SK-N-SH (cell line): ENCODE measurements around the gene B4GALNT4. TPM values are rescaled to one million over a fixed set of nuclear protein-coding genes. Genes with fewer than 3 reads are reported as not detected.

Experiments
- CTCF ChIA-PET: fragments of 300-600, 350-600 bp; formaldehyde crosslinking; extraction: SDS; loops from one replicate; lab custom pipeline; 2021; lab: Yijun Ruan, JAX
- POLR2A ChIA-PET: fragments of 350-600 bp; sonication (Branson Sonifier 250); formaldehyde crosslinking; extraction: SDS; loops from one replicate; lab custom pipeline; 2020; ENCODE audit warnings: antibody characterized with exemption, inconsistent platforms; lab: Yijun Ruan, JAX
- DNase-seq: peaks from one replicate; pipeline ENCODE4 v3.0.0; 2012
- H2AFZ ChIP-seq: fragments of 200-600 bp; sonication (generic); 2 replicates; pipeline ENCODE4 v1.8.1; 2016; ENCODE audit warnings: antibody characterized with exemption, mild to moderate bottlenecking, low read depth
- H3F3A ChIP-seq: fragments of 200-600 bp; sonication (generic); replicated peaks from 2 replicates; pipeline ENCODE3; 2016; ENCODE audit warnings: antibody characterized with exemption, mild to moderate bottlenecking; ENCODE audit not compliant: insufficient read depth
- H3K27ac ChIP-seq, 2 experiments: fragments of 200-500 bp in 1 of 2; fragments of 200-600 bp in 1 of 2; sonication (Bioruptor generic) in 1 of 2; sonication (generic), shearing (Covaris generic) in 1 of 2; 2 replicates each; pipeline versions ENCODE4 v1.5.1 to v1.6.1; 2014 to 2016; ENCODE audit warnings: low read depth in 2 of 2, inconsistent platforms in 1 of 2, low read length in 1 of 2, mild to moderate bottlenecking in 1 of 2, mixed read lengths in 1 of 2
- H3K27me3 ChIP-seq: fragments of 200-600 bp; sonication (generic), shearing (Covaris generic); 2 replicates; pipeline ENCODE4 v1.6.1; 2016; ENCODE audit warnings: mixed run types; ENCODE audit not compliant: insufficient read depth
- H3K36me3 ChIP-seq, 2 experiments: fragments of 200-500 bp in 1 of 2; fragments of 200-600 bp in 1 of 2; sonication (Bioruptor generic) in 1 of 2; sonication (generic) in 1 of 2; replicated peaks in 1 of 2; 2 replicates each; pipeline versions ENCODE3 to v1.5.1; 2014 to 2016; ENCODE audit warnings: low read length in 1 of 2, mild to moderate bottlenecking in 1 of 2; ENCODE audit not compliant: insufficient read depth in 2 of 2, control insufficient read depth in 1 of 2
- H3K4me1 ChIP-seq, 2 experiments: fragments of 200-500 bp in 1 of 2; fragments of 200-600 bp in 1 of 2; sonication (Bioruptor generic) in 1 of 2; sonication (generic), shearing (Covaris generic) in 1 of 2; 2 replicates each; pipeline versions ENCODE4 v1.5.1 to v1.6.1; 2014 to 2016; ENCODE audit warnings: low read depth in 1 of 2, low read length in 1 of 2, mixed run types in 1 of 2; ENCODE audit not compliant: insufficient read depth in 2 of 2, control insufficient read depth in 1 of 2
- H3K4me2 ChIP-seq: fragments of 200-600 bp; sonication (generic), shearing (Covaris generic); 2 replicates; pipeline ENCODE4 v1.6.1; 2017; ENCODE audit warnings: mixed run types
- H3K4me3 ChIP-seq, 2 experiments: fragments of 200-500 bp in 1 of 2; fragments of 200-600 bp in 1 of 2; sonication (Bioruptor generic) in 1 of 2; sonication (generic), shearing (Covaris generic) in 1 of 2; 2 replicates each; pipeline versions ENCODE4 v1.5.1 to v1.8.1; 2014 to 2016; ENCODE audit warnings: low read depth in 2 of 2, inconsistent platforms in 1 of 2, low read length in 1 of 2, mild to moderate bottlenecking in 1 of 2, mixed read lengths in 1 of 2, moderate library complexity in 1 of 2
- H3K79me2 ChIP-seq: fragments of 200-600 bp; sonication (generic); 2 replicates; pipeline ENCODE4 v1.8.1; 2017; ENCODE audit warnings: mild to moderate bottlenecking; ENCODE audit not compliant: insufficient read depth
- H3K9ac ChIP-seq: fragments of 200-600 bp; sonication (generic); 2 replicates; pipeline ENCODE4 v1.6.1; 2017; ENCODE audit warnings: mixed run types
- H3K9me2 ChIP-seq: fragments of 200-600 bp; sonication (generic); 2 replicates; pipeline ENCODE4 v1.6.1; 2017; ENCODE audit warnings: mixed run types
- H3K9me3 ChIP-seq: fragments of 200-600 bp; sonication (generic); 2 replicates; pipeline ENCODE4 v1.6.1; 2017; ENCODE audit warnings: mixed run types, mild to moderate bottlenecking, moderate library complexity
- H4K20me1 ChIP-seq: fragments of 200-600 bp; sonication (generic); 2 replicates; pipeline ENCODE4 v1.6.1; 2017; ENCODE audit warnings: mild to moderate bottlenecking, mixed run types; ENCODE audit not compliant: insufficient read depth
- FOXM1 ChIP-seq: IDR thresholded peaks from 2 replicates; pipeline ENCODE4 v1.4.0; 2012; ENCODE audit warnings: low read depth, mild to moderate bottlenecking
- GABPA ChIP-seq: IDR thresholded peaks from 2 replicates; pipeline ENCODE4 v1.4.0; 2012; ENCODE audit warnings: low read depth, mild to moderate bottlenecking
- JUND ChIP-seq: IDR thresholded peaks from 2 replicates; pipeline ENCODE4 v1.4.0; 2012
- MXI1 ChIP-seq: IDR thresholded peaks from 2 replicates; pipeline ENCODE4 v1.6.1; 2012; ENCODE audit warnings: mild to moderate bottlenecking, low read depth, low read length, improper control_type of control experiment
- NRF1 ChIP-seq: IDR thresholded peaks from 2 replicates; pipeline ENCODE4 v1.6.1; 2012; ENCODE audit warnings: low read depth, mild to moderate bottlenecking, low read length
- PBX3 ChIP-seq: IDR thresholded peaks from 2 replicates; pipeline ENCODE4; 2012
- RCOR1 ChIP-seq: fragments of 150-350 bp; IDR thresholded peaks from 2 replicates; pipeline ENCODE4 v1.6.1; 2017; ENCODE audit warnings: antibody characterized with exemption, low read length
- RXRA ChIP-seq: IDR thresholded peaks from 2 replicates; pipeline ENCODE4 v1.4.0; 2012; ENCODE audit warnings: low read depth, mild to moderate bottlenecking, borderline replicate concordance
- SIN3A ChIP-seq: IDR thresholded peaks from 2 replicates; pipeline ENCODE4 v1.6.1; 2012; ENCODE audit warnings: low read depth, mild to moderate bottlenecking, low read length, moderate library complexity, borderline replicate concordance
- TAF1 ChIP-seq: IDR thresholded peaks from 2 replicates; pipeline ENCODE4 v1.6.1; 2012; ENCODE audit warnings: low read depth, mild to moderate bottlenecking, low read length, moderate library complexity, borderline replicate concordance
- TCF12 ChIP-seq: IDR thresholded peaks from 2 replicates; pipeline ENCODE4 v1.4.0; 2012
- TEAD4 ChIP-seq: IDR thresholded peaks from 2 replicates; pipeline ENCODE4 v1.4.0; 2012; ENCODE audit warnings: mild to moderate bottlenecking, borderline replicate concordance; ENCODE audit not compliant: insufficient read depth
- USF2 ChIP-seq: fragments of 150-350 bp; IDR thresholded peaks from 2 replicates; pipeline ENCODE4 v1.6.1; 2017; ENCODE audit warnings: antibody characterized with exemption, low read length, low read depth, borderline replicate concordance
- WGBS: methylation state at CpG from one replicate; pipeline ENCODE4 v1.1.6; 2017; ENCODE audit warnings: low lambda C conversion rate; 5-methylcytosine and 5-hydroxymethylcytosine counted together
- polyA plus RNA-seq, 3 experiments: library from polyadenylated mRNA; depleted of rRNA; stranded (reverse); fragments of >200 nt; gene quantifications; 2 replicates each; pipeline ENCODE4 v1.2.3, GENCODE V29; 2012
- TF ChIP-seq, protein P1 (sequence below): fragments of 200-600 bp; sonication (generic); IDR thresholded peaks from 2 replicates; pipeline ENCODE4 v1.6.1; 2017; ENCODE audit warnings: antibody characterized with exemption, mild to moderate bottlenecking, moderate library complexity
- TF ChIP-seq, protein P2 (sequence below): IDR thresholded peaks from 2 replicates; pipeline ENCODE4 v1.4.0; 2012; ENCODE audit warnings: low read depth

B4GALNT4 gene
- polyA plus RNA-seq, 1 of the 3 experiments (the other 2 are of a cell fraction), result 66.7 TPM

GRCh38 chr11:376531-377173, 7.4 kb downstream of the B4GALNT4 start (continued):
- TF ChIP-seq USF2, result no peak
- TF ChIP-seq JUND, result no peak
- no peak for TF ChIP-seq FOXM1
- TF ChIP-seq GABPA, result no peak
- TF ChIP-seq TCF12, result no peak
- TF ChIP-seq, protein P1, sequence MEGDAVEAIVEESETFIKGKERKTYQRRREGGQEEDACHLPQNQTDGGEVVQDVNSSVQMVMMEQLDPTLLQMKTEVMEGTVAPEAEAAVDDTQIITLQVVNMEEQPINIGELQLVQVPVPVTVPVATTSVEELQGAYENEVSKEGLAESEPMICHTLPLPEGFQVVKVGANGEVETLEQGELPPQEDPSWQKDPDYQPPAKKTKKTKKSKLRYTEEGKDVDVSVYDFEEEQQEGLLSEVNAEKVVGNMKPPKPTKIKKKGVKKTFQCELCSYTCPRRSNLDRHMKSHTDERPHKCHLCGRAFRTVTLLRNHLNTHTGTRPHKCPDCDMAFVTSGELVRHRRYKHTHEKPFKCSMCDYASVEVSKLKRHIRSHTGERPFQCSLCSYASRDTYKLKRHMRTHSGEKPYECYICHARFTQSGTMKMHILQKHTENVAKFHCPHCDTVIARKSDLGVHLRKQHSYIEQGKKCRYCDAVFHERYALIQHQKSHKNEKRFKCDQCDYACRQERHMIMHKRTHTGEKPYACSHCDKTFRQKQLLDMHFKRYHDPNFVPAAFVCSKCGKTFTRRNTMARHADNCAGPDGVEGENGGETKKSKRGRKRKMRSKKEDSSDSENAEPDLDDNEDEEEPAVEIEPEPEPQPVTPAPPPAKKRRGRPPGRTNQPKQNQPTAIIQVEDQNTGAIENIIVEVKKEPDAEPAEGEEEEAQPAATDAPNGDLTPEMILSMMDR, result no peak
- no peak for TF ChIP-seq RXRA

DNA sequence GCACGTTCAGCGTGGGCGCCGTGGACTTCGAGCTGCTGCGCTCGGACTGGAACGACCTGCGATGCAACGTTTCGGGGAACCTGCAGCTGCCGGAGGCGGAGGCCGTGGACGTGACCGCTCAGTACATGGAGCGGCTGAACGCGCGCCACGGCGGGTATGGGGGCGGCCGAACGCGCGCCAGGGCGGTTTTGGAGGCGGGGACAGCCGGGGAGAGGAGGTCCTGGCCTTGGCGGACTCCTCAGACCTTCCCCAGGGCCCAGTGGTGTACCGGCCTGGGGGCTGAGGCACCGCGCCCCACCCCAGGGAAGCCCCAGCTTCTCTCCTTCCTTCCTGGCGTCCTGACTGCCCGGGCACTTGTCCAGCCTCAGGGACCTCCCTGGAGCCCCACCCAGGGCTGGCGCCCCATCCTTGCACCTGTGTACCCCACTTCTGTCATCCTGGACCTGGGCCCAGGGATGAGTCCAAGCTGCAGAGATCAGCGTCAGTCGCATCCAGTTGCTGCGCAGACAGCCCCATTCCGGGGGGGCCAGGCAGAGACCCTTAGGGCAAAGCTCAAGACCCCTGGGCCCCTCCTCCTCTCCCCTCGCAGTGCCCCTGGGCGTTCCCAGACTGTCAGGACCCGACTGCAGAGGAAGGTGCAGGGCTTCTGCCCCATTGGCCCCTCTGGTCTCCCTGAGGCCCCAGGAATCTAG, 8.0 kb downstream of the B4GALNT4 start:
- CTCF ChIA-PET, result interaction anchor here (2.5 kb wide), 1 partner anchor 19 kb away, joined by 8 read pairs; no protein-coding TSS in a partner anchor
- no peaks in the 10 kb centered on the region for H3F3A ChIP-seq
- no peak overlapping the region for H3K27ac ChIP-seq
- peaks cover 0 to 27% of the 10 kb centered on the region in 2 experiments for H3K36me3 ChIP-seq
- H3K27me3 ChIP-seq, result no peaks in the 10 kb centered on the region
- H3K79me2 ChIP-seq, result no peaks in the 10 kb centered on the region
- H4K20me1 ChIP-seq, result no peaks in the 10 kb centered on the region
- H3K9me2 ChIP-seq, result no peaks in the 10 kb centered on the region
- H3K9ac ChIP-seq, result no peak overlapping the region
- no peaks in the 10 kb centered on the region for H3K4me1 ChIP-seq
- no peak overlapping the region for H3K4me3 ChIP-seq
- H2AFZ ChIP-seq, result no peak overlapping the region
- no peak for TF ChIP-seq MXI1
- no peak for TF ChIP-seq TCF12
- no peak for TF ChIP-seq NRF1
- TF ChIP-seq, protein P2, sequence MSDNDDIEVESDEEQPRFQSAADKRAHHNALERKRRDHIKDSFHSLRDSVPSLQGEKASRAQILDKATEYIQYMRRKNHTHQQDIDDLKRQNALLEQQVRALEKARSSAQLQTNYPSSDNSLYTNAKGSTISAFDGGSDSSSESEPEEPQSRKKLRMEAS, result no peak
- no peak for TF ChIP-seq SIN3A
- no peak for TF ChIP-seq RCOR1
- TF ChIP-seq TEAD4, result no peak
- no peak for TF ChIP-seq FOXM1
- TF ChIP-seq TAF1, result no peak
- TF ChIP-seq PBX3, result no peak
- DNase-seq, result no peak
- POLR2A ChIA-PET, result interaction anchor here (0.6 kb wide), 1 partner anchor 8 kb away, joined by 3 read pairs; no protein-coding TSS in a partner anchor
- no peaks in the 10 kb centered on the region for H3K9me3 ChIP-seq
- no peak overlapping the region for H3K4me2 ChIP-seq
- WGBS, result 92% methylated on average over 44 of the region's 44 CpGs
